Psoas muscle (tissue), 8 donors: ENCODE data around the gene OR2H2. TPM values are rescaled to one million over a fixed set of nuclear protein-coding genes. Genes with fewer than 3 reads are reported as not detected.

Source experiments
- ATAC-seq, 4 donors: fragments of 200-7000 bp; cut with Tn5 transposase; one replicate each; pipeline ENCODE4 v1.9.1; 2020; ENCODE audit warnings: moderate library complexity in 3 of 4, mild to moderate bottlenecking in 2 of 4
- DNase-seq, 2 donors: peaks; one replicate each; pipeline ENCODE4 v3.0.0-alpha.2; 2020
- H3K27ac ChIP-seq: fragments of 200-600 bp; one replicate; pipeline ENCODE4 v1.8.0; 2022
- H3K27me3 ChIP-seq, 3 donors: fragments of 200-600 bp in 1 of 3; one replicate each; pipeline versions ENCODE4 v1.6.1 to v1.8.0; 2013 to 2022; ENCODE audit warnings: low read length in 2 of 3, mild to moderate bottlenecking in 2 of 3, moderate library complexity in 1 of 3; ENCODE audit not compliant: insufficient read depth in 3 of 3
- H3K36me3 ChIP-seq, 2 donors: fragments of 200-600 bp in 1 of 2; one replicate each; pipeline versions ENCODE4 v1.6.1 to v1.8.0; 2013 to 2022; ENCODE audit warnings: low read depth in 1 of 2, mild to moderate bottlenecking in 1 of 2, moderate library complexity in 1 of 2; ENCODE audit not compliant: insufficient read depth in 1 of 2
- H3K4me1 ChIP-seq: fragments of 200-600 bp; one replicate; pipeline ENCODE4 v1.8.0; 2022
- H3K4me3 ChIP-seq: fragments of 200-600 bp; one replicate; pipeline ENCODE4 v1.8.0; 2022; ENCODE audit warnings: mild to moderate bottlenecking
- H3K9me3 ChIP-seq: fragments of 200-600 bp; one replicate; pipeline ENCODE4 v1.8.0; 2022
- CTCF ChIP-seq: fragments of 200-600 bp; IDR thresholded peaks from one replicate; pipeline ENCODE4 v1.8.0; 2022; ENCODE audit warnings: antibody characterized with exemption
- WGBS, 3 donors: extraction: QIAGEN DNeasy Blood & Tissue Kit; methylation state at CpG; one replicate each; pipeline versions ENCODE4 v1.1.6 to v1.1.7; 2013; 5-methylcytosine and 5-hydroxymethylcytosine counted together
- intact Hi-C, 2 donors: fragments of 100-400 bp; cut with DNase I; formaldehyde crosslinking; loops; one replicate each; pipeline versions ENCODE4 v1.11.0 to v1.14.2; 2022
- polyA plus RNA-seq, 3 donors: library from polyadenylated mRNA; stranded (reverse); fragments of 200-250 nt; gene quantifications; one replicate each; pipeline ENCODE4 v1.2.3, GENCODE V29; 2013
- total RNA-seq, 4 donors: library from RNA; stranded (reverse); fragmentation: NEBNext Ultra II Directional in 2 of 4; extraction: Animal tissue kit (Norgen Biotek cat#: 25700) in 2 of 4; gene quantifications; one replicate each; pipeline versions ENCODE4 v1.2.1 to v1.2.4, GENCODE V29; 2021 to 2023
- donor health status: healthy with polysubstance abuse.
- donor health status: DM: no; HTN: no; CAD: no; lungs with moderate emphysema.
- donor health status: Bipolar disorder and iron deficiency.
- donor health status: healthy.
- donor health status: DM: yes; HTN: yes; CAD: no.
- donor health status: DM: no; HTN: no; CAD: no.
- donor health status: DM: no; HTN: no; CAD: no.
- donor health status: DM: yes; HTN: yes; CAD: no.

The OR2H2 gene
- total and polyA plus RNA-seq, 7 donors: not detected

GRCh38 chr6:29620630-29621029 is 35.7 kb downstream of the OR2H2 start:
- Histone ChIP-seq H3K4me1 (no peaks in the 10 kb centered on the region), H3K4me3 (no peak overlapping the region), H3K27ac (no peak overlapping the region), H3K36me3 (no peaks in the 10 kb centered on the region), H3K27me3 (peaks cover 0 to 21% (median 3%) of the 10 kb centered on the region in 3 donors), H3K9me3 (no peaks in the 10 kb centered on the region)
- intact Hi-C loops: no loop called here
- no peak for TF ChIP-seq CTCF
- DNase-seq (no peak), ATAC-seq (no peak)
- 79 to 84% (median 83%) methylated on average over 4 of the region's 4 CpGs for WGBS, 3 donors

- H3K4me1 ChIP-seq: peaks cover 7% of the 10 kb centered on the region
- no peak for ATAC-seq
- no peak for DNase-seq
- intact Hi-C loops: no loop called here
- 68 to 74% (median 73%) methylated on average over 3 of the region's 3 CpGs for WGBS, 3 donors
- no peaks in the 10 kb centered on the region for H3K9me3 ChIP-seq
- no peak overlapping the region for H3K4me3 ChIP-seq
- no peaks in the 10 kb centered on the region for H3K36me3 ChIP-seq
- H3K27me3 ChIP-seq: peaks cover 0 to 52% (median 9%) of the 10 kb centered on the region in 3 donors
- no peak overlapping the region for H3K27ac ChIP-seq
- no peak for TF ChIP-seq CTCF
Measured at GRCh38 chr6:29624520-29624961, 39.6 kb downstream of the OR2H2 start.

GRCh38 chr6:29625337-29625930 is 40.5 kb downstream of the OR2H2 start:
- ATAC-seq (no peak), DNase-seq (no peak)
- H3K4me3 ChIP-seq: no peak overlapping the region
- no peak for TF ChIP-seq CTCF
- no peaks in the 10 kb centered on the region for H3K9me3 ChIP-seq
- no peak overlapping the region for H3K27ac ChIP-seq
- peaks cover 7% of the 10 kb centered on the region for H3K4me1 ChIP-seq
- no peaks in the 10 kb centered on the region for H3K36me3 ChIP-seq
- intact Hi-C loops: no loop called here
- WGBS, 3 donors: 57 to 61% (median 59%) methylated on average over 7 of the region's 7 CpGs
- peaks cover 0 to 59% (median 9%) of the 10 kb centered on the region in 3 donors for H3K27me3 ChIP-seq

DNA sequence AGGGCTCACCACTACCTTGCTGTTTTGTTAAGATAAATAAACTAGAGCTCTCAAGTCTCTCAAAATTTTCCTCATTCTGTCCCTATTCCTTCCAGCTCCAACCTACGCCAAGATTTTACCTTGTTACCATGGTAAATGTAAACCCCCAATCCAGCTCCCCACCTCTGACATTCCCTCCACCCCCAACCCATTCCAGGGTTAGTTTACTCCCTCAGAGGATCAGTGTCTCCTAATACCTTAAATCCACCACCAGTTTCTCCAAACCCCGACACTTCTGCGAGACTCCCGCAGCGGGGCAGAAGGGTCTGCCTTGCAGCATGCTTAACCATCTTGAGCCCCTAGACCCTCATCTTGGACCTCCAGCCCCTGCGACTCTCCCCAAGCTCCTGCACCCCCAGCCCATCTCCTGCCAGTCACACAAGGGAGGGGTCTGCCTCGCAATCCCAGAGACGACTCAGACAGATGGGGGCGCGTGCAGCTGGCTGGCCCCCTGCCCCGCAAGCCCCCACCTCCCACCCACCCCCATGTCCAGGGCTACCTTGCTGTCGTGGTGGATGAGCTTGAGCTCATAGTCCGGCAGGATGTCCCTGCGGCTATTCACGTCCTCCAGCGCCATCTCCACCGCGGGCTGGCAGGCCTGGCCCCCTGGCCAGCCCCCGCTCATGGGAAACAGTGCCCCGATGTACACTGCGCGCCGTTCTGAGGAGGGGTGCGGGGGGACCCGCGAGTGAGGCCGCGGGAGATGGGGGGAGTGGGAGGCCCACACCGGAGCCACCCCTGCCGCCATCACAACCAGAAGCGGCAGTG is 42.2 kb downstream of the OR2H2 start:
- Histone ChIP-seq H3K9me3 (no peaks in the 10 kb centered on the region), H3K36me3 (no peaks in the 10 kb centered on the region), H3K27me3 (peaks cover 0 to 71% (median 14%) of the 10 kb centered on the region in 3 donors), H3K4me3 (peak overlapping the region; percentile 62), H3K4me1 (peaks cover 14% of the 10 kb centered on the region), H3K27ac (no peak overlapping the region)
- intact Hi-C loops: no loop called here
- ATAC-seq (peak in 1 of 4 donors; percentile 32), DNase-seq (no peak)
- 9 to 13% (median 12%) methylated on average over 25 to 31 of the region's 31 CpGs for WGBS, 3 donors
- no peak for TF ChIP-seq CTCF
